Inferior parietal cortex (tissue), 1 donor: Measurements from ENCODE around the gene DPP7.
"Not testable (repeated sequence)": the region's sequence is repeated elsewhere in the genome, so short reads cannot be mapped to it uniquely, and the experiment has no call there.

ENCODE experiments used
- DNase-seq: peaks from one replicate; pipeline ENCODE4 v3.0.0-alpha.2; 2016; ENCODE audit errors: extremely low spot score

DPP7 gene

GRCh38 chr9:137129456-137130175 lies 15.1 kb upstream of the DPP7 start:
- DNase-seq: peak; percentile 85

GRCh38 chr9:137128862-137129455 lies 14.4 kb upstream of the DPP7 start:
- DNase-seq: no peak

DNA sequence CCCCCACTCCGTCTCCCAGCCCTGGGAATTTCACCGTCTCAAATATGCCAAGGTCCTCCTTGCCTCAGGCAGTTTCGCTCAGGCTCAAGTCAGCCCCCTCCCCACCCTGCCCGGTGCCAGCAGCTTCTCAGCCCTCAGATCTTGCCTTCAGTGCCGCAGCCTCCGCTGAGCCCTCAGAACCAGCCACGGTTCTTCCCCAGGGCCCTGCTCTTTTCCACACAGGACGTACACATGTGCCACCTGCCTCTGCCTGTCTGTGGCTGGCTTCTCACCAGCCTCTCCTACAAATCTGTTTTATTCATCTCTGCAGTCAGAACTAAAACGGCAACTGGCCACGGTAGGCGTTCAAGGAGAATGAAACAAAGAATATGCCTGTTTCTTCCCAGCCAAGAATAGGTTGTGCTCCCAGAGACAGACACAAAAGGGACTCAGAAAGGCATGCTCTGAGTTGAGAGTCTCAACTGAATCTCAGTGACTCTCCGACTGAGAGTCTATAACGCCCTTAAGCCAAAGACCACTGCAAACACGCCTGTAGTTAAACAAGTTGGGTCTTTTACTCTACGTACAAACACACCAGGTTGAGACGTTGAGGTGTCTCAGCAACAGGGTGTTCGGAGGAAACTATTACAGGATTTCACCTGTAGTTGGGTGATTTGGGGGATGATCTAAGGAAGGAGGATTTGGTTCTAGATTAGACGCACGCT lies 13.8 kb upstream of the DPP7 start:
- no peak for DNase-seq

DNA sequence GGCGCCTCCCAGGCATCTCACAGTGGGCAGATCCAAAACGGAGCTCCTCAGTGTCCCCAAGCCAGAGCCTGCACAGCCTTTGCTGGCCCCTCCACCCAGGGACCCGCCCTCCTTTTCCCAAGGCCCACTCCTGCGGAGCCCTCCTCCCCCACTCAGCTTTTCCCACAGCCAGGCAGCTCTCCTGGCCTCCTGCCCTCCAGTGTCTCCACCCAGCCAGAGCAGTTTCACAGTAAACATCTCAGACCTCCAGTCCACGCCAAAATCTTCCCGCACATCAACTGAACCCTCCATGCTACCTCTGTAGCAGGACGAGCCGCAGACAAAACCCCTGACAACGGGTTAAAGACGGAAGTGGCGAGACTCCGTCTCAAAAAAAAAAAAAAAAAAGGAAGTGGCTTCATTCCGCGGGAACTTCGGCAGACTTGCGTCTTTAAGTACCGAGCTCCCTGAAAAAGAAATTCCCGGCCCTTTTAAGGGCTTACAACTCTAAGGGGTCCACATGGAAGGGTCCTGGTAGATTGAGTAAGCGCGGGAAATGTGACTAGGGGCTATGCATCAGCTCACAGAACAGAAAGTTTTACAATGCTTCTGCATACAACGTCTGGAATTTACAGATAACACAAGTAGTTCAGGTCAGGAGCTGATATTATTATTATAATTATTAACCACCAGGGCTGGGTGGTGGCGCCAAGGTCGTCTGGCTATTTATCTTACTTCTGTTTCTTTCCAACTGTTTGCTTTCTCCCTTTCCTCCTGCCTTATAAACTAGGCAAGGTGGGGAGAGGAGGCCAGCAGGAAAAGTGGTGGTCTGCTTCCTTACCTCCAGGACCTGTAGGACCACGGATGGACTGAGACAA lies 13.0 kb upstream of the DPP7 start:
- DNase-seq: no peak

GRCh38 chr9:137126786-137127185 lies 12.3 kb upstream of the DPP7 start:
- DNase-seq: no peak

GRCh38 chr9:137123952-137124462 lies 9.5 kb upstream of the DPP7 start:
- not testable (repeated sequence) for DNase-seq

DNA sequence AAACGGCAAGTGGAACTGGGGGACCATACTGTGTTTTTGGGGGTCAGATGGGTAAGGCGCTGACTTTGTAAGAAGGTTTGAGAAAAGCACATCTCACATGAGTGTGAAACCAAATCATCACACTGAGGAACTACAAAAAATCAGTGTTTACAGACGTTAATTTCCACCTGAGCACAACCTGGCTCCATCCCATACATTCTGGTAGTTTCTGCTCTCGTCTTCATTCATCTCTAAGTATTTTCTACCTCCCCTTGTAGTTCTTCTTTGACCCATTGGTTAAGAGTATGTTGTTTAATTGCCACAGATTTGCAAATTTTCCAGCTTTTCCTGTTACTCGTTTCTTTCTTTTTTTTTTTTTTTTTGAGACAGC lies 8.9 kb upstream of the DPP7 start:
- no peak for DNase-seq

DNA sequence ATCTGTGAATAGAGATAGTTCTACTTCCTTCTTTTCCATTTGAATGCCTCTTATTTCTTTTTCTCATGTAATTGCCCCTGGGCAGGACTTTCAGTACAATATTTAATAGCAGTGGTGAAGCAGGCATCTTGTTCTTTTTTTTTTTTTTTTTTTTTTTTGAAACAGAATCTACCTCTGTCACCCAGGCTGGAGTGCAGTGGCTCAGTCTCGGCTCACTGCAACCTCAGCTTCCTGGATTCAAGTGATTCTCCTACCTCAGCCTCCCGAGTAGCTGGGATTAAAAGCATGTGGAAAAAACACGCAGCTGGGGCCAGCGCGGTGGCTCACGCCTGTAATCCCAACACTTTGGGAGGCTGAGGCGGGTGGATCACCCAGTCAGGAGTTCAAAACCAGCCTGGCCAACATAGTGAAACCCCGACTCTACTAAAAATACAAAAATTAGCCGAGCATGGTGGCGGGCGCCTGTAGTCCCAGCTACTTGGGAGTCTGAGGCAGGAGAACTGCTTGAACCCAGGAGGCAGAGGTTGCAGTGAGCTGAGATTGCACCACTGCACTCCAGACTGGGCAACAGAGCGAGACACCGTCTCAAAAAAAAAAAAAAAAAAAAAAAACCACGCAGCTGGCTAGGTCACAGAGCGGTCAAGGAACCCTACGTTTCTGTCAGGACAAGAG lies 8.4 kb upstream of the DPP7 start:
- DNase-seq: not testable (repeated sequence)

DNA sequence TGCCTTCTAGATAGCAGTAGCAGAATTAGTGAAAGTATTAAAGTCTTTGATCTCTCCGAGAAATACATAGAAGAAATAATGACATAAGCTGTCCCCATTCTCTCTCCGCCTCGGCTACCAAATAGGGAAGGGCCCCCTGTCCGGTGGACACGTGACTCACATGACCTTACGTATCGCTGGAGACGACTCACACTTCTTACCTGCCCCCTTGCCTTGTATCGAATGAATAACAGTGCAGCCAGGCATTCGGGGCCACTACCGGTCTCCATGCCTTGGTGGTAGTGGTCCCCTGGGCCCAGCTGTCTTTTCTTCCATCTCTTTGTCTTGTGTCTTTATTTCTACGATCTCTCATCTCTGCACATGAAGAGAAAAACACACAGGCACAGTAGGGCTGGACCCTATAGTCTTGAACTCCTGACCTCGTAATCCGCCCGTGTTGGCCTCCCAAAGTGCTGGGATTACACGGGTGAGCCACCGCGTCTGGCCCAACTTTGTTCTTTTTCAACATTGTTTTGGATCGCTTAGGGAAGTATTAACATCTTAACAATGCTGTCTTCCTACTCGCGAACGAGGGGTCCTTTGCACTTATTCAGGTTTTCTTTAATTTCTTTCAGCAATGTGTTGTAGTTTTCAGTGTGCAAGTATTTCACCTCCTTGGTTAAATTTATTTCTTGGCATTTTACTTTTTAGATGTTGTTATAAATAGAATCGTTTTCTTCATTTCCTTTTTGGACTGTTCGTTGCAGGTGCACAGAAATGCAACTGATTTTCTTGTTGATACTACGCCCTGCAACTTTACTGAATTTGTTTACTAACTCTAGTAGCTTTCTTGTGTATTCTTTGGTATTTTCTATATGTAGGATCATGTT lies 7.6 kb upstream of the DPP7 start:
- not testable (repeated sequence) for DNase-seq

- not testable (repeated sequence) for DNase-seq
Measured at GRCh38 chr9:137118092-137118603, 3.6 kb upstream of the DPP7 start.

GRCh38 chr9:137117269-137117731 lies 2.8 kb upstream of the DPP7 start:
- no peak for DNase-seq

- DNase-seq: no peak
Measured at GRCh38 chr9:137116728-137117127, 2.2 kb upstream of the DPP7 start.

GRCh38 chr9:137116027-137116507 lies 1.5 kb upstream of the DPP7 start:
- no peak for DNase-seq

DNA sequence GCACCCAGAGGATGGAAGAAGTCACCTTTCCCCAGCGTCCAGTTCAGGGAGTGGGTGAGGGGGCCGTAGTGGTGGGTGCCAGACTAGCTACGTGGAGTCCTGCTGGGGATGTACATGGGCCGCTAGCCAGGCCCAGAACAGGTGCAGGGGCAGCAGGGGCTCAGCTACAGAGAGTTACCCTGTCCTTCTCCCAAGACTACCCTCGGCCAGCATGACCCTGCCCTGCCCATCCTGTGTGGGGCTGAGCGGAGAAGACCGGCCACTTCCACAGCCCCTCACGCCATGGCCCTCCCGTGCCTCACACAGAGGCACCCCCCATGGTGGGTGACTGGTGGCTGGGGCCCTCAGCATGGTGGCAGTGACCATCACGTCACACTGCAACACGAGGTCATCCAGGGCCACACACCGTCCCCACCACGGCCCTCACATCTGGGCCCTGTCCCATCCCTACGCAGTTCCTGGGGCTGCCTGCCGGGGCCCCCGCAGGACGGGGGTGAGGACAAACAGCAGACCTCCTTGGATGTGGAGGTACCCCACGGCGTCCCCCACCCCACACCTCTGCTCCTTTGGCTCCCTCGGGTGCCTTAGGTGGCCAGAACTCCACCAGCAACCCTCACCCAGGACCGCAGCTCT lies 977 bp upstream of the DPP7 start:
- DNase-seq: no peak

GRCh38 chr9:137114220-137114612 lies 317 bp downstream of the DPP7 start:
- DNase-seq: no peak

DNA sequence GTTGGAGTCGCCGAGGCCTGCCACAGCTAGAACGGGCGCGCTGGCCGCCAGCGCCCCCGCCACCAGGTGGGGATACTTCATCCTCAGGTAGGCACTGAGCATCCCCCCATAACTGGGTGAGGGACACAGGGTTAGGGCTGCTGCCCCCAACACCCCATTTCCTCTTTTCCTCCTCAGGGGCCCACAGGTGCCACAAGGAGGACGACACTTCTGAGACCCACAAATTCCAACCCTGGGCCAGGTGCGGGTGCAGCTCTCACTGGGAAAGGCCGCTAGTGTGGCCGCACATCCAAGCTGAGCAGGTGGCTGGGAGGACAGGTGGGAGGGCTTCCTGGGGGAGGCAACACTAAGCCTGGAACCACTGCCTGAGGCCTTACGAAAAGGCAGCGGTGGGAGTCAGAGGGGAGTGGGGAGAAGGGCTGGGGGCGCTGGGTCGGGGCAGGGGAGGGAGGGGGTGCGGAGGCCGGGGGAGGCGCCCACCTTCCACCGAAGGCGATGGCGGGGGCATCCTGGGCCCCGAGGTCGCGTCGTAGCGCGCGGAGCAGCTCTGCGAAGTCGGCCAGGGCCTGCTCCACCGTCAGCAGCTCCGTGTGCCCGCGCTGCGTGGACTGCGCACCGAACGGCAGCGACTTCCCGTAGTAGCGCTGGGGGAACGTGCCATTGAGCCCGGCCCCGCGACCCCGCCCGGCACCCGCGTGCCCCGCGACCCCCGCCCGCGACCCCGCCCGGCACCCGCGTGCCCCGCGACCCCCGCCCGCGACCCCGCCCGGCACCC lies 961 bp downstream of the DPP7 start:
- DNase-seq: no peak

GRCh38 chr9:137112564-137113384 lies 1.8 kb downstream of the DPP7 start:
- DNase-seq: no peak
